COLO668 (cell line): ENCODE measurements around the gene MTF2.
"Not testable (repeated sequence)": the region's sequence is repeated elsewhere in the genome, so short reads cannot be mapped to it uniquely, and the experiment has no call there.

Source experiments
- DNase-seq: peaks from one replicate; lab custom pipeline; 2025; ENCODE audit not compliant: unreplicated experiment; lab: John Stamatoyannopoulos, UW

Gene MTF2

GRCh38 chr1:93078986-93079654, at the start of gene MTF2:
TSS of gene MTF2 (plus strand) at chr1:93079283. CDS start at chr1:93079527, 244 bp downstream.
- DNase-seq = peak; percentile 99

- DNase-seq = no peak
These were observed 49.8 kb upstream of the MTF2 start for GRCh38 chr1:93029317-93029716.

- not testable (repeated sequence) for DNase-seq
These were observed 48.9 kb upstream of the MTF2 start for GRCh38 chr1:93030191-93030590.

GRCh38 chr1:93031711-93032110, 47.4 kb upstream of the MTF2 start:
- no peak for DNase-seq

- DNase-seq = no peak
These were observed 46.1 kb upstream of the MTF2 start for GRCh38 chr1:93033029-93033428.

- no peak for DNase-seq
These were observed 45.3 kb upstream of the MTF2 start for GRCh38 chr1:93033785-93034184.

GRCh38 chr1:93034397-93034796, 44.7 kb upstream of the MTF2 start:
- DNase-seq = no peak

- no peak for DNase-seq
These were observed 42.4 kb upstream of the MTF2 start for GRCh38 chr1:93036672-93037071.

- DNase-seq = no peak
These were observed 36.7 kb upstream of the MTF2 start for GRCh38 chr1:93042187-93043056.

GRCh38 chr1:93043057-93043557, 36.0 kb upstream of the MTF2 start:
- no peak for DNase-seq

GRCh38 chr1:93047618-93048017, 31.5 kb upstream of the MTF2 start:
- no peak for DNase-seq

- DNase-seq = no peak
These were observed 27.1 kb upstream of the MTF2 start for GRCh38 chr1:93051961-93052360.

- DNase-seq = no peak
These were observed 22.9 kb upstream of the MTF2 start for GRCh38 chr1:93056214-93056613.

GRCh38 chr1:93056649-93057048, 22.4 kb upstream of the MTF2 start:
- no peak for DNase-seq

- DNase-seq = peak; percentile 18
These were observed 16.9 kb upstream of the MTF2 start for GRCh38 chr1:93061895-93062792.

GRCh38 chr1:93076268-93076667, 2.8 kb upstream of the MTF2 start:
- no peak for DNase-seq

GRCh38 chr1:93078203-93078602, 880 bp upstream of the MTF2 start:
- DNase-seq = no peak

GRCh38 chr1:93078638-93078985, 471 bp upstream of the MTF2 start:
- DNase-seq = no peak

GRCh38 chr1:93079685-93080141, 630 bp downstream of the MTF2 start:
- peak; percentile 35 for DNase-seq

- peak; percentile 11 for DNase-seq
These were observed 1.2 kb downstream of the MTF2 start for GRCh38 chr1:93080179-93080823.

- no peak for DNase-seq
These were observed 2.6 kb downstream of the MTF2 start for GRCh38 chr1:93081716-93082115.
